NCI-H345 (cell line): Measurements from ENCODE around the gene NXPH2.

Experiments
- DNase-seq: peaks from one replicate; lab custom pipeline; 2025; lab: John Stamatoyannopoulos, UW

Gene NXPH2

DNA sequence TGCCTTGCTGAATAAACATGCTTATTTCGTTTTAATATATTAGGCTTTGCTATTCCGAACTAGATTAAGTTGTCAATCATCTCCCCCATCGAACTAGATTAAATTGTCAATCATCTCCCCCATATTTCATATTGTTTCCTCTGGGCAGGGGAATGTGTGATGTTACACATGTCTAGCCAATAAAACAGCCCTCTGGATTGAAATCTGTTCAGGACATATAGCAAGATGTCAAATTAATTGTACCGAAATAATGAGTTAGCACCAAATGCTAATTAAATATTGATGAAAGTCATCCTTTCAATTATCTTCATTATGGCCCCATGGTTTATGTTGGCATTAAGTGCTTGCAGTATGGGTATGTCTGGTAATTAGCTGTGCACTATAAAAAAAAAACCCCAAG is 143.1 kb downstream of the NXPH2 start:
- DNase-seq: no peak

DNA sequence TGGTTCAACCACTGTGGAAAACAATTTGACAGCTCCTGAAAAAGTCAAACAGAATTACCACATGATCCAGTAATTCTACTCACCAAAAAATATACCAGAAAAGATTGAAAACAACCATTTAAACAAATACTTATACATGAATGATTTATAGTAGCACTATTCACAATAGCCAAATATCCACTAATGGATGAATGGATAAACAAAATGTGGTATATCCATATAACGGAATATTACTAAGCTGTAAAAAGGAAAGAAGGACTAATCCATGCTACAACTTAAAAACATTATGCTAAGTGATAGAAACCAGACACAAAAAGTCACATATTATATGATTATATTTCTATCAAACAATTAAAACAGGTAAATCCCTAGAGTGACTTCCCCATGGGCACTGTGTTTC is 147.1 kb downstream of the NXPH2 start:
- no peak for DNase-seq

DNA sequence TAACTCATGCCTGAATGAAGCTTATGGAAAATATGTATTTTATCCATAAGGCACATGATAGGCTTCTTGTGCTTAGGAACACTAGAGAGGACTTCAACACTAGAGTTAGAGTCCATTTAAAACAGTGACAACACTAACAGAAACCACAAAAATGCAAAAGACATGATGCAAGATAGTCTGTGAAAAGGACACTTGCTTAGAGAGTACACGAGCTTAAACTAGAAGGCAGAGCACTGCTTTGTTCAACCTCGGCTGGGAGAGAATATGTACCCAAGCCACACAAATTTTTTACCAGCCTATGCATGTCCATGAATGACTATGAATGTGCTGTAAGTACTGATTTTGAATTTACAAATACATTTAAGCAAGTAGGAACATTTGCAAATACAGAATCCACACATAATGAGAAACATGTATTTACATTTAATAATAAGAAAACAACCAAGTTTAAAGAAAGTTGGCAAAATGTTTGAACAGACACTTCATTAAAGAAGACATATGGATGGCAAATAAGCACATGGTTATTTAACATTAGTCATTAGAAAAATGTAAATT is 148.0 kb downstream of the NXPH2 start:
- no peak for DNase-seq

GRCh38 chr2:138630164-138630563 is 150.0 kb downstream of the NXPH2 start:
- DNase-seq: peak; percentile 5

DNA sequence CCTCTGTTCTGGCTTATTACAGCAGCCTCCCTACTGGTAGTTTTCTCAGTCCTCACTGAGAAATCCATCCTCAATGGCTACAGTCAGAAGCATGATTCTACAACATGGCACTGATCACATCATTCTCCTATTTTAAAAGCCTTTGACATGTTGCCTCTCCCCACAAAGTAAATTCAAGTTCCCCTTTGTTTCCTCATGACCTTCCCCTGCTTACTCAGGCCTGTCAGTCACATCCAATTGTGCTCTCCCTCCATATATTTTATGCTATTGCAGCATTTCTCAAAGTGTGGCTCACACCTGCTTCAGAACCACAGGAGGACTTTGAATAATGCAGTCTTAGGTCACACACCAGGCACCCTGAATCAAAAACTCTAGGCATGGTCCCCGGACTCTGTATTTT is 154.0 kb downstream of the NXPH2 start:
- DNase-seq: no peak

DNA sequence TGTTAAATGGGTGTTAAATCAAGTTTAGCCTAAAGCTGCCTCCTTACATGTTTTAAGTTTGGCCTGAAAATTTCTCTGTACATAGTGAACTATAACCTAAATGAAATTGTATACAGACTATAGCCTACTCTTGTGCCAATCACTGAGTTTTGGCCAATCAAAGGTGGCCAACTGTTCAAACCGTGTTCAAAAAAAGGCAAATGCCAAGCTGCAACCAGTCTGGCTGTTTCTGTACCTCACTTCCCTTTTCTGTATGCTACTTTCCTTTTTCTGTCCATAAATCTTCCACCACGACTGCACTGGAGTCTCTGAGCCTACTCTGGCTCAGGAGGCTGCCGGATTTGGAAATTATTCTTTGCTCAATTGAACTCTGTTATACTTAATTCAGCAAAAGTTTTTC is 157.6 kb downstream of the NXPH2 start:
- no peak for DNase-seq

DNA sequence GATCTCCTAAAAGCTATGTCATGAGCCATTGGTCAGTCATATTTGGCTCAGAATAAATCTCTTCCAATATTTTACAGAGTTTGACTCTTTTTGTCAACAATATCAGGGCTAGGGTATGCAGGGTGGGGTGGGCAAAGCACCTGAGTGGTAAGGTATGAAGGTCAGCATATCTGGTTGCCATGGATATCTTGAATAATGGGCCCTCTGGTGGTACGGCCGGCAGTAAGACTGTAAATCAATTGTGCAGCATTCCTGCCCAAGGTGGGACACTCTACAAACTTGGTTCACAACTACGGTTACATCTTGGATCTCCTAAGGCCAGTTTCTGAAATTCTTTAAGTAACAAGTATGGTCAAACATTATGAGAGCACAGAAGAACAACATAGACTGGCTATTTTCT is 159.1 kb downstream of the NXPH2 start:
- no peak for DNase-seq

DNA sequence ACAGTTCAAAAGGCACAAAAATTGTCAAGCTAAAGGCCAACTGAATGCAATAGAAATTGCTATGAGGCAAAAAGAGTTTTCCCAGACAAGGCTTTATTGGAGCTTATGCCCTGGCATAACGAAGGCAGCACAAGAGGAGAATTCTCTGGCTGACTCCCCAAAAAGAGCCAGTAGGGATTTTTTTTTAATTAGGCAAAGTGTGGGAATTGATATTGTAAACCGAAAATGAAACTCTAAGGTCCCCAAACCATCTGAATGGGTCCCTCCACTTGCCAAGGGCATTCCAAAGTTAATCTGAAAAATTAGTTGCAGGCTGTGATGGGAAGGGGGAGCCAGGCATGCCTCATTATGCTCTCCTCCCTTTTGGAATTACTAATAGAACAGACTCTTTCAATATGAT is 159.8 kb downstream of the NXPH2 start:
- DNase-seq: no peak
